ENCODE measurements around the gene GDPD3. TPM values are rescaled to one million over a fixed set of nuclear protein-coding genes. Genes with fewer than 3 reads are reported as not detected.

Gene GDPD3
- total and polyA plus RNA-seq, 4 donors = 0.42 to 0.71 (median 0.55) TPM

DNA sequence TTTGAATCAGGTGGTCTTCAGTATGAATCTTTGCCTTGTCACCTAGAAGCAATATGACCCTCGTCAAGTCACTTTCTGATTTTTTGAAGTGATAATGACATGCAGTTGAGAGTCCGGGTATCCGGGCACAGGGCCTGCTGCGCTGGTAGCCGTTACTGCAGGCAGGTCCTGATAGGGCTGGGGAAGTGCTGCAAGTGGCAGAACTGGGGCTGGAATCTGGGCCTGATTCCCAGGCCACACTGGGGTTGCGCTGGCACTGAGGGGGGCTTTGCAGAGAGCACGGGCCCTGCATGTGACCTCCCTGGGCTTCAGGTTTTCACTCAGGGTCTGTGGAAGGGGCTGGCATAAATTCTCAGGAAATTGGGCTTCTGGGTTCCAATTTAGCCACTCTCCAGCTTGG, 34.6 kb downstream of the GDPD3 start (continued):
- TF ChIP-seq, protein P1, sequence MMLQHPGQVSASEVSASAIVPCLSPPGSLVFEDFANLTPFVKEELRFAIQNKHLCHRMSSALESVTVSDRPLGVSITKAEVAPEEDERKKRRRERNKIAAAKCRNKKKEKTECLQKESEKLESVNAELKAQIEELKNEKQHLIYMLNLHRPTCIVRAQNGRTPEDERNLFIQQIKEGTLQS (IDR thresholded peaks at IDR 0.05) = no peak

DNA sequence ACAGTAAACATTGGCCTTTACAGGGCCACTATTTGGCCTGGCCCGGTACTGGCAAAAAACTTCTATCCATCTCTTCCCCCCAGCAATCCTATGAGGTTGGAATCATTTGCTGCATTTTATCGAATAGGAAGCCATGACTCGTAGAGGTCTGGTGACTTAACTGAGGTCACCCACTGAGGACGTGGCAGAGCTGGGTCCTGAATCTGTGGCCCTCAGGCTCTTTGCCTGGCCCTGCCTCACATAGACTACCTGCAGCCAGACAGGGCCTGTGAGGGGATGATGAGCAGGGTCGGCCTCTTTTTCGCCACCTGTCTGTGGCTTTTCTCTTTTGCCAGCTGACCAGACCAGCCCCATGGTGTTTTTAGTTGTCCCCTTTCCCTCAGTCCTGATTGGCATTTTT, 35.7 kb downstream of the GDPD3 start:
- H3K4me1 ChIP-seq (ENCODE audit: control insufficient read depth in 4 of 4, insufficient read depth in 4 of 4, low read length in 3 of 4) = peaks cover 7 to 44% (median 27%) of the 10 kb centered on the region in 4 donors
- no peaks in the 10 kb centered on the region for H3K9me3 ChIP-seq (ENCODE audit: control insufficient read depth in 4 of 4, low read length in 3 of 4)
- peaks cover 4 to 31% (median 20%) of the 10 kb centered on the region in 4 donors for H3K36me3 ChIP-seq (ENCODE audit: control insufficient read depth in 4 of 4, insufficient read depth in 3 of 4, low read depth in 1 of 4, low read length in 3 of 4)
- no peak overlapping the region for H3K4me3 ChIP-seq (ENCODE audit: low read depth in 1 of 3, low read length in 3 of 3)
- peak overlapping the region in 1 of 2 donors; percentile 5 for H3K9ac ChIP-seq (ENCODE audit: low read depth in 1 of 2, low read length in 2 of 2)
- 82% methylated on average over 6 of the region's 6 CpGs for WGBS
- no peaks in the 10 kb centered on the region for H3K27me3 ChIP-seq (ENCODE audit: control insufficient read depth in 4 of 4, insufficient read depth in 4 of 4, low read length in 3 of 4)
- H3K27ac ChIP-seq (ENCODE audit: low read depth in 1 of 2, low read length in 2 of 2) = no peak overlapping the region
- TF ChIP-seq RXRA (IDR thresholded peaks at IDR 0.05) (no peak), HNF4A (conservative IDR thresholded peaks at IDR 0.05) (no peak), NR2F2 (IDR thresholded peaks at IDR 0.05) (no peak), TAF1 (conservative IDR thresholded peaks at IDR 0.05) (no peak)
- TF ChIP-seq, protein P2, sequence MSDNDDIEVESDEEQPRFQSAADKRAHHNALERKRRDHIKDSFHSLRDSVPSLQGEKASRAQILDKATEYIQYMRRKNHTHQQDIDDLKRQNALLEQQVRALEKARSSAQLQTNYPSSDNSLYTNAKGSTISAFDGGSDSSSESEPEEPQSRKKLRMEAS (IDR thresholded peaks at IDR 0.05) = no peak
- TF ChIP-seq, protein P3, sequence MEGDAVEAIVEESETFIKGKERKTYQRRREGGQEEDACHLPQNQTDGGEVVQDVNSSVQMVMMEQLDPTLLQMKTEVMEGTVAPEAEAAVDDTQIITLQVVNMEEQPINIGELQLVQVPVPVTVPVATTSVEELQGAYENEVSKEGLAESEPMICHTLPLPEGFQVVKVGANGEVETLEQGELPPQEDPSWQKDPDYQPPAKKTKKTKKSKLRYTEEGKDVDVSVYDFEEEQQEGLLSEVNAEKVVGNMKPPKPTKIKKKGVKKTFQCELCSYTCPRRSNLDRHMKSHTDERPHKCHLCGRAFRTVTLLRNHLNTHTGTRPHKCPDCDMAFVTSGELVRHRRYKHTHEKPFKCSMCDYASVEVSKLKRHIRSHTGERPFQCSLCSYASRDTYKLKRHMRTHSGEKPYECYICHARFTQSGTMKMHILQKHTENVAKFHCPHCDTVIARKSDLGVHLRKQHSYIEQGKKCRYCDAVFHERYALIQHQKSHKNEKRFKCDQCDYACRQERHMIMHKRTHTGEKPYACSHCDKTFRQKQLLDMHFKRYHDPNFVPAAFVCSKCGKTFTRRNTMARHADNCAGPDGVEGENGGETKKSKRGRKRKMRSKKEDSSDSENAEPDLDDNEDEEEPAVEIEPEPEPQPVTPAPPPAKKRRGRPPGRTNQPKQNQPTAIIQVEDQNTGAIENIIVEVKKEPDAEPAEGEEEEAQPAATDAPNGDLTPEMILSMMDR (IDR thresholded peaks at IDR 0.05; ENCODE audit: low read depth, low read length, missing input control) = no peak
- DNase-seq (ENCODE audit: low spot score) = no peak

DNA sequence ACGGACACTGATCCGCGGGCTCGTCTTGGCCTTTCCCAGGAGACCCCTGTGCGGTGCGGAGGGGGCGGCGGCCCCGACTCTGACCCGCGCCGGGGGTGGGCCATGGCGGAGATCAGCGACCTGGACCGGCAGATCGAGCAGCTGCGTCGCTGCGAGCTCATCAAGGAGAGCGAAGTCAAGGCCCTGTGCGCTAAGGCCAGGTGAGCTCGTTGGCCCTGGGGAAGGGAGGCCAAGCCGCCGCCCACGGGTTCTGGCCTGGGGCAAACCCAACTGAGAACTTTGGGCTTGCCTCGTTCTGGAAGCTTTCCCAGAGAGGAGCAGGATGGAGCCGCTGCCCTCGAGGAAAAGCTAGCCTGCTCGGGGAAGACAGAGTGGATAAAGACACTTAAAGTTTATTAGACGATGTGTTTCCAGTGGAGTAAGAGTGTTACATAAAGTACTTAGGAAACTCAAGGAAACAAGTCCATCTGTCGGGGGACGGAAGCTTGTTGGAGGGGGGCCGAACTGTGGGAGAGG, 37.0 kb downstream of the GDPD3 start:
- peak; percentile 89 to 90 for TF ChIP-seq EGR1 (IDR thresholded peaks at IDR 0.05; ENCODE audit: low read depth in 2 of 2)
- TF ChIP-seq, protein P1 (IDR thresholded peaks at IDR 0.05) = no peak
- TF ChIP-seq SP1 (IDR thresholded peaks at IDR 0.05) = no peak
- peak; percentile 11 to 17 for TF ChIP-seq RXRA (IDR thresholded peaks at IDR 0.05)
- TF ChIP-seq, protein P2 (IDR thresholded peaks at IDR 0.05) = no peak
- TF ChIP-seq, protein P3 (IDR thresholded peaks at IDR 0.05; ENCODE audit: low read depth, low read length, missing input control) = no peak
- TF ChIP-seq, protein P4, sequence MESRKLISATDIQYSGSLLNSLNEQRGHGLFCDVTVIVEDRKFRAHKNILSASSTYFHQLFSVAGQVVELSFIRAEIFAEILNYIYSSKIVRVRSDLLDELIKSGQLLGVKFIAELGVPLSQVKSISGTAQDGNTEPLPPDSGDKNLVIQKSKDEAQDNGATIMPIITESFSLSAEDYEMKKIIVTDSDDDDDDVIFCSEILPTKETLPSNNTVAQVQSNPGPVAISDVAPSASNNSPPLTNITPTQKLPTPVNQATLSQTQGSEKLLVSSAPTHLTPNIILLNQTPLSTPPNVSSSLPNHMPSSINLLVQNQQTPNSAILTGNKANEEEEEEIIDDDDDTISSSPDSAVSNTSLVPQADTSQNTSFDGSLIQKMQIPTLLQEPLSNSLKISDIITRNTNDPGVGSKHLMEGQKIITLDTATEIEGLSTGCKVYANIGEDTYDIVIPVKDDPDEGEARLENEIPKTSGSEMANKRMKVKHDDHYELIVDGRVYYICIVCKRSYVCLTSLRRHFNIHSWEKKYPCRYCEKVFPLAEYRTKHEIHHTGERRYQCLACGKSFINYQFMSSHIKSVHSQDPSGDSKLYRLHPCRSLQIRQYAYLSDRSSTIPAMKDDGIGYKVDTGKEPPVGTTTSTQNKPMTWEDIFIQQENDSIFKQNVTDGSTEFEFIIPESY (IDR thresholded peaks at IDR 0.05) = no peak
- TF ChIP-seq HNF4A (conservative IDR thresholded peaks at IDR 0.05) = peak; percentile 19 to 27
- Histone ChIP-seq H3K27me3 (ENCODE audit: control insufficient read depth in 4 of 4, insufficient read depth in 4 of 4, low read length in 3 of 4) (no peaks in the 10 kb centered on the region), H3K36me3 (ENCODE audit: control insufficient read depth in 4 of 4, insufficient read depth in 3 of 4, low read depth in 1 of 4, low read length in 3 of 4) (peaks cover 6 to 27% (median 18%) of the 10 kb centered on the region in 4 donors), H3K27ac (ENCODE audit: low read depth in 1 of 2, low read length in 2 of 2) (peak overlapping the region; percentile 94 to 95), H3K9ac (ENCODE audit: low read depth in 1 of 2, low read length in 2 of 2) (peak overlapping the region; percentile 52 to 72), H3K9me3 (ENCODE audit: control insufficient read depth in 4 of 4, low read length in 3 of 4) (no peaks in the 10 kb centered on the region), H3K4me1 (ENCODE audit: control insufficient read depth in 4 of 4, insufficient read depth in 4 of 4, low read length in 3 of 4) (peaks cover 7 to 44% (median 27%) of the 10 kb centered on the region in 4 donors), H3K4me3 (ENCODE audit: low read depth in 1 of 3, low read length in 3 of 3) (peak overlapping the region; percentile 64 to 96 (median 95))
- DNase-seq (ENCODE audit: low spot score) = no peak
- 2% methylated on average over 33 of the region's 33 CpGs for WGBS
